PC-3 (cell line): ENCODE measurements around the gene PPIP5K1. TPM values are rescaled to one million over a fixed set of nuclear protein-coding genes. Genes with fewer than 3 reads are reported as not detected.

ENCODE experiments used
- ATAC-seq: fragments of 200-7000 bp; cut with Tn5 transposase; 2 replicates; pipeline ENCODE4 v1.9.1; 2020; ENCODE audit warnings: mild to moderate bottlenecking, moderate library complexity
- BruUV-seq: library from RNA; stranded (reverse); fragments of 400-500 nt; replicated peaks from 2 replicates; lab custom pipeline; 2021; lab: Mats Ljungman, UMichigan
- CTCF ChIA-PET: fragments of 300-600 bp; sonication (Branson Sonifier 250); formaldehyde crosslinking; loops from one replicate; lab custom pipeline; 2022; ENCODE audit warnings: antibody characterized with exemption; lab: Charles Lee
- POLR2A ChIA-PET: fragments of 300-600 bp; sonication (Branson Sonifier 250); formaldehyde crosslinking; loops from one replicate; lab custom pipeline; 2022; ENCODE audit warnings: antibody characterized with exemption; ENCODE audit not compliant: unreplicated experiment; lab: Charles Lee
- DNase-seq: peaks from one replicate; pipeline ENCODE4 v3.0.0-alpha.2; 2015
- H2AFZ ChIP-seq: fragments of 300-600 bp; sonication (generic); 2 replicates; pipeline ENCODE4 v1.6.0; 2016; ENCODE audit warnings: antibody characterized with exemption, low read length
- H3F3A ChIP-seq: fragments of 300-600 bp; sonication (generic); one replicate; pipeline ENCODE4 v1.6.0; 2017; ENCODE audit warnings: antibody characterized with exemption, low read length, control low read depth, mild to moderate bottlenecking; ENCODE audit not compliant: unreplicated experiment
- H3K27ac ChIP-seq: fragments of 300-600 bp; sonication (generic); 2 replicates; pipeline ENCODE4 v1.5.1; 2016; ENCODE audit warnings: mild to moderate bottlenecking, low read length
- H3K27me3 ChIP-seq: fragments of 300-600 bp; sonication (generic); 2 replicates; pipeline ENCODE4 v1.6.1; 2016; ENCODE audit warnings: low read length, mixed read lengths
- H3K36me3 ChIP-seq: fragments of 300-600 bp; sonication (generic); 2 replicates; pipeline ENCODE4 v1.6.1; 2016; ENCODE audit warnings: low read depth, mixed run types, low read length, mixed read lengths
- H3K4me1 ChIP-seq: fragments of 300-600 bp; sonication (generic); 2 replicates; pipeline ENCODE4 v1.5.1; 2016; ENCODE audit warnings: low read length; ENCODE audit not compliant: insufficient read depth
- H3K4me2 ChIP-seq: fragments of 300-600 bp; sonication (generic); 2 replicates; pipeline ENCODE4 v1.6.0; 2016; ENCODE audit warnings: low read length
- H3K4me3 ChIP-seq: fragments of 300-600 bp; sonication (generic); 2 replicates; pipeline ENCODE4 v1.5.1; 2016; ENCODE audit warnings: mild to moderate bottlenecking, low read length, mixed read lengths
- H3K79me2 ChIP-seq: fragments of 300-600 bp; sonication (generic); 2 replicates; pipeline ENCODE4 v1.6.1; 2017; ENCODE audit warnings: low read length, mixed read lengths
- H3K9ac ChIP-seq: fragments of 300-600 bp; sonication (generic); 2 replicates; pipeline ENCODE4 v1.6.0; 2016; ENCODE audit warnings: mild to moderate bottlenecking, low read length
- H3K9me2 ChIP-seq: fragments of 300-600 bp; sonication (generic); replicated peaks from 2 replicates; pipeline ENCODE4 v1.6.1; 2016; ENCODE audit warnings: mixed run types, low read length, mixed read lengths
- H3K9me3 ChIP-seq: fragments of 300-600 bp; sonication (generic); 2 replicates; pipeline ENCODE4 v1.6.1; 2016; ENCODE audit warnings: low read length, mixed read lengths
- H4K20me1 ChIP-seq: fragments of 300-600 bp; sonication (generic); 2 replicates; pipeline ENCODE4 v1.6.1; 2016; ENCODE audit warnings: low read length, mixed read lengths
- EZH2 ChIP-seq: fragments of 300-600 bp; sonication (generic); IDR thresholded peaks from one replicate; pipeline ENCODE4 v1.6.1; 2017; ENCODE audit warnings: antibody characterized with exemption, mild to moderate bottlenecking, low read length; ENCODE audit not compliant: unreplicated experiment
- EZH2phosphoT487 ChIP-seq: fragments of 300-600 bp; sonication (generic); IDR thresholded peaks from 2 replicates; pipeline ENCODE4 v1.6.1; 2018; ENCODE audit warnings: mild to moderate bottlenecking, antibody characterized with exemption, low read length, borderline replicate concordance
- intact Hi-C: fragments of 100-400 bp; cut with micrococcal nuclease; formaldehyde crosslinking; loops from 2 replicates; pipeline ENCODE4 v1.9.0; 2023
- total RNA-seq: library from RNA; depleted of rRNA; stranded (reverse); fragments of >200 nt; gene quantifications from 2 replicates; pipeline ENCODE4 v1.2.3, GENCODE V29; 2014
- TF ChIP-seq, protein P1 (sequence below): fragments of 300-600 bp; sonication (generic); conservative IDR thresholded peaks from 2 replicates; pipeline ENCODE4 v1.5.1; 2017; ENCODE audit warnings: antibody characterized with exemption, low read depth, mild to moderate bottlenecking, low read length

Gene PPIP5K1
- total RNA-seq, 1 experiment from 2014 or later = 19.8 TPM

DNA sequence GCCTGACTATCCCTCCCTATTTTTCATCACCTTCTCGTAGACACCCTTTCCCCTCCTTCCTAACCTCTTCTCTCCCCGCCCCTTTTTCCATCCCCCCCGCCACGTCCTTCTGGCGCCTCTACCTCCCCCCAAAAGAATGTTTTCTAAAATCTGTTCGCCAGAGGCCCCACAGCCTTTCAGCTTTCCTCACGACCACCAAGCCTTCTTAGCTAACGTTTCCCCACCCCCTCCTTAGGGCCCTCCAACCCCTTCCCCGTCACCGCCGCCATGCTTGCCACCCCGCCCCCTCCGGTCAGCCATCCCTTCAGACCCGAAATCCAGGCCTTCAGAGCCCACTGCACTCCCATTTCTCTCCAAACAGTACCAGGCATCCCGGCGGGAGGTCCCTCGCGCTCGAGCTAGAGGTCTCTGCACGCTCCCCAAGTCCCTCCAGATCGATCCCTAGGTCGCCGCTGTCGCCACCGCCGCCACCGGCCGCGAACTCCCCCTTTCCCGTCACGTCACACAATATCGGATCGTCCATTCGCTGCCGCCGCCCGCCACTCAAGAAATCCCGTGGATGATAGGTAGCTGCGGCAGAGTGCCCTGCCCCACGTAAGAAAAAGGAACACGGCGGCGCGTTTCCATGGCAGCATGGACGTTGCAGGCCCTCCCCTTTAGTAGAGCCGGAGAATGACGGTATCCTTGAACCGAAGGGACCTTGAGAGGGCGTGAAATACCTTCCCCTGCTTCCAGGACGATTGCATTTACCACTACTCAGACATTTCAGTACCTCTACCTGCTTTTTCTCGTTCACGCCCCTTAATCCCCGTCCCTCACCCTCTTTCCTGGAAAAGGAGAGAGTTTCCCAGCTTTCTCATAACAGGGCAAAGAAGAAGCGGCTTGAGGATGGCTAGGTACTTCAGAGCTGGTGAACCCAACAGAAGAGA is 97.1 kb downstream of the PPIP5K1 start, which contains the start of gene TP53BP1:
Gene TP53BP1, minus strand, starts transcription at position 484 of the 929 bp plus-strand sequence. Its CDS starts 113 bp downstream, at position 371.
- ChIA-PET CTCF (interaction anchor here (0.8 kb wide), 1 partner anchor 17 kb away, joined by 6 read pairs; no protein-coding TSS in a partner anchor), POLR2A (interaction anchor here (0.6 kb wide), 2 partner anchors 14 to 444 kb away, joined by 3 to 7 read pairs; no protein-coding TSS in a partner anchor)
- DNase-seq = peak; percentile 94
- ATAC-seq = peak; percentile 100
- Histone ChIP-seq H3K27me3 (no peaks in the 10 kb centered on the region), H3K4me2 (peak within 1 kb of the TSS; percentile 95), H3K4me1 (peaks cover 9% of the 10 kb centered on the region), H3K27ac (peak within 1 kb of the TSS; percentile 21; the same call in 1 of the 2 replicates), H4K20me1 (no peaks in the 10 kb centered on the region), H3K36me3 (peaks cover 9% of the 10 kb centered on the region; the same call in 1 of the 2 replicates), H3K9me2 (no peaks in the 10 kb centered on the region), H3F3A (no peaks in the 10 kb centered on the region), H2AFZ (peak within 1 kb of the TSS; percentile 100), H3K4me3 (peak within 1 kb of the TSS; percentile 99), H3K9ac (peak within 1 kb of the TSS; percentile 84), H3K9me3 (no peaks in the 10 kb centered on the region), H3K79me2 (peaks cover 15% of the 10 kb centered on the region)
- intact Hi-C loops = no loop called here
- no TSS peak for BruUV-seq
- no peak for TF ChIP-seq EZH2phosphoT487
- TF ChIP-seq, protein P1, sequence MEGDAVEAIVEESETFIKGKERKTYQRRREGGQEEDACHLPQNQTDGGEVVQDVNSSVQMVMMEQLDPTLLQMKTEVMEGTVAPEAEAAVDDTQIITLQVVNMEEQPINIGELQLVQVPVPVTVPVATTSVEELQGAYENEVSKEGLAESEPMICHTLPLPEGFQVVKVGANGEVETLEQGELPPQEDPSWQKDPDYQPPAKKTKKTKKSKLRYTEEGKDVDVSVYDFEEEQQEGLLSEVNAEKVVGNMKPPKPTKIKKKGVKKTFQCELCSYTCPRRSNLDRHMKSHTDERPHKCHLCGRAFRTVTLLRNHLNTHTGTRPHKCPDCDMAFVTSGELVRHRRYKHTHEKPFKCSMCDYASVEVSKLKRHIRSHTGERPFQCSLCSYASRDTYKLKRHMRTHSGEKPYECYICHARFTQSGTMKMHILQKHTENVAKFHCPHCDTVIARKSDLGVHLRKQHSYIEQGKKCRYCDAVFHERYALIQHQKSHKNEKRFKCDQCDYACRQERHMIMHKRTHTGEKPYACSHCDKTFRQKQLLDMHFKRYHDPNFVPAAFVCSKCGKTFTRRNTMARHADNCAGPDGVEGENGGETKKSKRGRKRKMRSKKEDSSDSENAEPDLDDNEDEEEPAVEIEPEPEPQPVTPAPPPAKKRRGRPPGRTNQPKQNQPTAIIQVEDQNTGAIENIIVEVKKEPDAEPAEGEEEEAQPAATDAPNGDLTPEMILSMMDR = no peak
- no peak for TF ChIP-seq EZH2

DNA sequence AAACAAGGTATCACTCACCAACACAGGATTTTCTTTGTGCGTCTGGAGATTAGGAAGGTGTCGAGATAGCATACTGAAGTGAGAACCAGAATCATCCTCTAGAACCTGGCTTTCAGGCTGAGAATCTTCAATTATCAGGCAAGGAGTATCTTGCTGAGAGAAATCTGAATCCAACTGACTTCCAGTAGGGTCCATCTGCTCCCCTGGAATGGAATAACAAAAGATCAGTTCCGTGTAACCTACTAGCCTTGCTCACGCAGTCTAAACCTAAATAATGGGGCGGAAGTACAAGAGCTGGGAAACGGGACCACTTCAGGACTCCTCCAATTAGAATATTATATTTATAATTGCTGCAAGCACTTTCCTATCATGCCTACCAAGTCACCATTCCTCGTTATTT is 97.7 kb downstream of the PPIP5K1 start:
- Histone ChIP-seq H3K27ac (no peak overlapping the region), H3K27me3 (no peaks in the 10 kb centered on the region), H3K9me2 (no peaks in the 10 kb centered on the region), H3K4me2 (peak overlapping the region; percentile 95), H3K4me1 (peaks cover 9% of the 10 kb centered on the region), H3F3A (no peaks in the 10 kb centered on the region), H3K36me3 (peaks cover 13% of the 10 kb centered on the region; the same call in 1 of the 2 replicates), H3K9me3 (no peaks in the 10 kb centered on the region), H4K20me1 (no peaks in the 10 kb centered on the region), H3K79me2 (peaks cover 15% of the 10 kb centered on the region), H3K9ac (peak overlapping the region; percentile 84), H2AFZ (peak overlapping the region; percentile 100), H3K4me3 (peak overlapping the region; percentile 99)
- POLR2A ChIA-PET = no interaction called here
- no peak for DNase-seq
- CTCF ChIA-PET = no interaction called here
- ATAC-seq = no peak; the same call in 1 of the 2 replicates
- no TSS peak for BruUV-seq
- TF ChIP-seq EZH2phosphoT487 (no peak), EZH2 (no peak)
- TF ChIP-seq, protein P1 = no peak
- intact Hi-C loops = no loop called here
